Activated T-helper 1 cell treated with anti-CD3 and anti-CD28 coated beads, Interleukin-2, amount 50 U/mL, for 16 hours (primary cell): ENCODE data around the gene FAM181A.

Source experiments
- DNase-seq, 2 donors: peaks; one replicate each; pipeline ENCODE4 v3.0.0-alpha.2; 2020; ENCODE audit warnings: low read depth in 1 of 2, low spot score in 1 of 2

Gene FAM181A

GRCh38 chr14:93903342-93904184 lies 23.6 kb upstream of the FAM181A start:
- no peak for DNase-seq

GRCh38 chr14:93905623-93906022 lies 21.5 kb upstream of the FAM181A start:
- no peak for DNase-seq

GRCh38 chr14:93906341-93907329 lies 20.5 kb upstream of the FAM181A start:
- peak in 1 of 2 donors; percentile 24 for DNase-seq

GRCh38 chr14:93909429-93910128 lies 17.6 kb upstream of the FAM181A start:
- DNase-seq: no peak

DNA sequence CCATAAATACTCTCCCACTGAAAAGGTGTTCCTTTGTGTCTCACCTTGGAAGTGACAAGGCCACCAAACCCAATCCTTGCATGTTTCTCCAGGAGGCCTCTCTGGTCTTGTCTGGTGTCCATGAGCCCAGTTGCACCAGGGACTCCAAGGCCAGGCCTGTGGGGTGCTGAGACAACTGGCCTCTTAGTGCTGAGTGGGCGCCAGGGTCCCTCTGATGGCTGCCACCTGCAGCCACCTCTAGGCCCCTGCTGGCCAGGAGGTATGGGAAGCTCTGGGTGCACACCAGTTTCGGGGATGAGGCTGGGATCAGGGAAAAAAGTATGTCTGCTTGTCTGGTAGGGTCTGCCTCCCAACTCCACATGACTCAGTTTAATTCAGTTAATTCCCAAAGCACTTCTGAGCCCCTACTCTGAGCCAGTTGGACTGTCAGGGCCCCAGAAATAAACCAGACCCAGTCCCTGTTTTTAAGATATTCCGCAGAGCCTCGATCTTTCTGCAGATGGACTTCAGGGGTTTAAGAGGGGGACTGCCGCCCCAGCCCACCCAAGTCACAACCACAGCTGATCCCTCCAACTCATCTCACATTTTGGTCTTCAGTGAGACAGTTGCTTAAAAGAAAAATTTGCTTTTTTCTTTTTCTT lies 15.0 kb upstream of the FAM181A start:
- DNase-seq: no peak

DNA sequence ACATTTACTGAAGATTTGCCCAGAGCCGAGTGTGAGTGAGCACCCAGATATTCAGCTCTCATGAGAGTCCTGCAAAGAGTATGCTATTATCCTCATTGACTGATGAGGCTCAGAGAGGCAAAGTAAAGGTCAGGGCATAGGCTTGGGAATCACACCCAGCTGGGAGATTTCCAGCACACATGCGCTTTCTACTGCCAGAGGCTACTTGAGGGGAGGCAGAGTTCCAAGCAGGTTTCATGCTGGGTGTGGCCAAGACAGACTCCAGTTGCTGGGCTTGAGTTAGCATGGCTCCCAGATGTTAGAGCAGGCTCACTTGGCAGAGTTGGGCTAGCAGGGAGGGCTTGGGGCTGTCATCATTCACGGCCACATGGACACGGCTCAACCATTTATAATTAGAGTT lies 14.4 kb upstream of the FAM181A start:
- DNase-seq: no peak

DNA sequence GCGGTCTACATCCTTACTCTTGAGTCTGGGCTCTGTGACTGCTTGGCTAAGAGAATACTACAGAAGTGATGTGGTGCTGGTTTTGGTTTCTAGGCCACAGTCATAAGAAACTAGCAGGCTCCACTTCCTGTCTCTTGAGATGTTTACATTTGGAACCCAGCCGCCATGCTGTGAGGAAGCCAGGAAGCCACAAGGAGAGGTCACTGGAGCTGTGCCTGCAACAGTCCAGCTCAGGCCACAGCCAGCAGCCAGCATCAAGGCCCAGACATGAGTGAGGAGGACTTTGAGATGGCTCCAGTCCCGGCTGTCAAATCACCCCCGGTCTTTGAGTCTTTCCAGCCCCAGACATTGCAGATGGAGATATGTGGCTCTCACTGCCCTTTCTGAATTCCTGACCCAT lies 12.9 kb upstream of the FAM181A start:
- DNase-seq: no peak

DNA sequence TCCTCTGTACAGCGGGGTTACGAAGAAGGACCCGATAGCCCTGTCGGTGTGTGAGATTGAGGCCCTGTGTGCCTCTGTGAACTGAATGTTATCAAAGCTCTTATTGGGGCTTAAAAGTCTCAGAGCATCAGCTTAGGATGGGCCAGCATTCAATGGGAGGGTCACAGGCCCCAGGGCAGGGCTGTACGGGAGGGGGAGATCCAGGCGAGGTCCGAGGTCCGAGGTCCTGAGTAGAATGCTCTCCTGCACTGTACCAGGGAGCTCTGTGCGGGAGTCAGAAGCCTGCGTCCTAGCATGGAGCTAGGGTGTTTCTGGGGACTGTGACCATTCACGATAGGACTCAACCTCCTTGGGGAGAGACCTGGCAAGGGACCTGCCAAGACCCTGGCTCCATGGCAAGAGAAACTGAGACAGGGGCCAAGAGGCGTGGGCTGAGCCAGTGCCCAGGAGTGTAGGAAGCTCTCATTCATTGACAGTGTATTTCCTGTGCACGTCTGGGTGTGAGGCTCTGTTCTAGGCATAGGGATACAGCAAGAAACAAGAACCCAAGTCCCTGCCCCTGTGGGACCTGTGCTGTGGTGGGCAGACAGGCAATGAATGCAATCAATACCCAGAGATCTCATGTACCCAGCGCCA lies 12.0 kb upstream of the FAM181A start:
- no peak for DNase-seq

- DNase-seq: no peak
Observed at GRCh38 chr14:93915800-93916199, 11.3 kb upstream of the FAM181A start.

- no peak for DNase-seq
Observed at GRCh38 chr14:93916498-93916897, 10.6 kb upstream of the FAM181A start.

DNA sequence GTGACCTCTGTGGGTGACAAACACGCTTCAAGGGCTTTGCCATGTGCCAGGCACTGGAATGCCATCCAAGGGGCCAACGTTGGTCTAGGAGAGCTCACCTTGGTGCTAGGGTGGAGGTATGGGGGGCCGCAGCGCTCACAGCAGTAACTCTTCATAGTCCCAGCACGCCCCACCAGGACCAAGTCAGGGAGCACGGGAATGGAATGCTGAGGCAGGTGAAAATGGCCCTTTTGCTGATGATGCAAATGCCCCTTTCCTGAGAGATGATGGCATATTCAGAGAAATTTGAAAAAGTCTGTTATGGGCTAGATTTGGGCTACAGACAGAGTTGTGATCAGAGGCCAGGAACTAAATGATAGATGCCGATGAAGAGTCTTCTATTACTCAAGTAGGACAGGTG lies 10.0 kb upstream of the FAM181A start:
- DNase-seq: no peak

GRCh38 chr14:93921001-93921806 lies 5.9 kb upstream of the FAM181A start:
- DNase-seq: no peak

GRCh38 chr14:93923626-93924025 lies 3.5 kb upstream of the FAM181A start:
- no peak for DNase-seq

DNA sequence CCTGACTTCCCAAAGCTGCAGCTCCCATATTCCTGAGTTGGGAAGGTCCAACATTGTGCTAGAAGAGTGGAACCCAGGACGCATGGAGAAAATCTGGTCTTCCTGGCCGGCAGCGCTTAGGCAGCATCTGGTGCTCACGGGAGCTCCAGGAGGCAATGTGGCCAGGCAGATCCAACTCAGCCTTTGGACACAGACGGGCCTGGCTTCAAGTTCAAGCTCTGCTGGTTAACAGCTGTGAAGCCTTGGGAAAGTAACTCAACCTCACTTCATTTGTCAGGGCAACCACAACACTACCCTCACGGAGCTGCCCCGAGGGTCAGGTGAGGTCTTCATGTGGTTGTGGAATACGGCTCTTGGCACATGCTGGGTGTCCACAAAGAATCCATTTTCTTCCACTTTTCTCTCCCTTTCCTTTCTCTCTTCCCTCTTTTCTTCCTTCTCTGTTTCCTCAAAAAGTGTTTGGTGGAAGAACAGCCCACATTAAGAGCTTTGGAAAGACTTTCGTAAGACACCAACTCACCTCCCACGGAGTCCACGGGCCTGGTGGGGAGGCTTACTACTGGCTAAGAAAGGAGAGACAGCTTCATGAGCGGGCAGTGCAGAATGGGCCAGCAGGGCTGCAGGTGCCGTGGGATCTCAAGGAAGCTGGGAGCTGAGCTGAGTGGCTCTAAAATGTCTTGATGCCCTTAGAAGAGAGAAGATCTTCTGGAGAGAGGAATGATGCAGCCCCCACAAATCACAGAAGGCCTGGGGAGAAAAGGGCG lies 2.4 kb upstream of the FAM181A start:
- no peak for DNase-seq

GRCh38 chr14:93925374-93925895 lies 1.7 kb upstream of the FAM181A start:
- no peak for DNase-seq

DNA sequence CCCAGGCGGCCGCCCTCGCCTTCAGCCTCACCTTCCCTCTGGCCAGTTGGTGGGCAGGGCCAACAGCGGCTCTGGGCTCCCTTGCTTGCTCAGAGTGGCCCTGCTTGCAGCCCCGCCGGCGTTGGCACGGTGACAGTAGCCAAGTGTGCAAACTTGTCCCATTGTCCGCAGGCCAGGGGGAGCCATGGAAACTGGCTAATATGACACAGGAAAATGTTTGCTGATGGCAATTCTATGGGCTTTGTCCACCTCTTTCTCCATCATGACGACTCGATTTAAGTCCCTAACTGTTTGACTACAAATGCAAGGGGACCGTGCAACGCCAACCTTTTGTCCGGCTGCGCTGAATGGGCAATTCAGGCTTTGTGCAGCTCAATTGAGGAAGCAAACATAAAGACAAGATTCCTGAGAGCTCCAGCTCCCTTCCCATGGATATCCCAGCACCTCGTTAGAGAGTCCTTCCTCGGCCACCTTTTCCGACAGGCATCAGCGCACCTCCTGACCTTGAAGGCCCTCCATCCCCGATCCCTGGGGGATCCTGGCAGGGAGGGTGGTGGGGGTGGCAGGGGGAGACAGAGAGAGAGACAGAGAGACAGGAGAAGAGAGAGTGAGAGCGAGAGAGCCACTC lies 785 bp upstream of the FAM181A start:
- DNase-seq: no peak

- no peak for DNase-seq
Observed at GRCh38 chr14:93927800-93928145, 629 bp downstream of the FAM181A start.
